HEK293 (cell line): ENCODE data around the gene SFPQ.

ENCODE experiments used
- GLI2 ChIP-seq: fragments of 450-650 bp; formaldehyde crosslinking; IDR thresholded peaks from 2 replicates; pipeline ENCODE4; 2017; ENCODE audit warnings: missing biosample characterization, missing genetic modification characterization, low read depth, borderline replicate concordance
- REST ChIP-seq: fragments of 450-650 bp; formaldehyde crosslinking; IDR thresholded peaks from 2 replicates; pipeline ENCODE4 v1.5.1; 2016; ENCODE audit warnings: missing biosample characterization, missing genetic modification characterization
- YY1 ChIP-seq: fragments of 450-650 bp; formaldehyde crosslinking; IDR thresholded peaks from 2 replicates; pipeline ENCODE4 v1.5.1; 2018; ENCODE audit warnings: missing biosample characterization, missing genetic modification characterization
- ZNF280C ChIP-seq: fragments of 450-650 bp; formaldehyde crosslinking; IDR thresholded peaks from 2 replicates; pipeline ENCODE4 v1.5.1; 2016; ENCODE audit warnings: missing biosample characterization, missing genetic modification characterization
- ZNF416 ChIP-seq: fragments of 450-650 bp; formaldehyde crosslinking; IDR thresholded peaks from 2 replicates; pipeline ENCODE4 v1.5.1; 2016; ENCODE audit warnings: missing biosample characterization, missing genetic modification characterization
- ZNF423 ChIP-seq: fragments of 450-650 bp; formaldehyde crosslinking; IDR thresholded peaks from 2 replicates; pipeline ENCODE4 v1.5.1; 2016; ENCODE audit warnings: missing biosample characterization, missing genetic modification characterization
- ZNF510 ChIP-seq: fragments of 450-650 bp; formaldehyde crosslinking; IDR thresholded peaks from 2 replicates; pipeline ENCODE4 v1.5.1; 2018; ENCODE audit warnings: mild to moderate bottlenecking, missing genetic modification characterization, missing biosample characterization; ENCODE audit not compliant: insufficient replicate concordance
- ZNF645 ChIP-seq: fragments of 450-650 bp; formaldehyde crosslinking; IDR thresholded peaks from 2 replicates; pipeline ENCODE4; 2016; ENCODE audit warnings: missing biosample characterization, missing genetic modification characterization
- ZSCAN4 ChIP-seq: fragments of 450-650 bp; formaldehyde crosslinking; IDR thresholded peaks from 2 replicates; pipeline ENCODE4 v1.5.1; 2017; ENCODE audit warnings: missing biosample characterization, missing genetic modification characterization
- TF ChIP-seq, protein P1 (sequence below): fragments of 450-650 bp; formaldehyde crosslinking; IDR thresholded peaks from 2 replicates; pipeline ENCODE4 v1.5.1; 2016; ENCODE audit warnings: missing biosample characterization, missing genetic modification characterization
- TF ChIP-seq, protein P2 (sequence below): fragments of 450-650 bp; formaldehyde crosslinking; IDR thresholded peaks from 2 replicates; pipeline ENCODE4 v1.5.1; 2016; ENCODE audit warnings: missing biosample characterization, missing genetic modification characterization

DNA sequence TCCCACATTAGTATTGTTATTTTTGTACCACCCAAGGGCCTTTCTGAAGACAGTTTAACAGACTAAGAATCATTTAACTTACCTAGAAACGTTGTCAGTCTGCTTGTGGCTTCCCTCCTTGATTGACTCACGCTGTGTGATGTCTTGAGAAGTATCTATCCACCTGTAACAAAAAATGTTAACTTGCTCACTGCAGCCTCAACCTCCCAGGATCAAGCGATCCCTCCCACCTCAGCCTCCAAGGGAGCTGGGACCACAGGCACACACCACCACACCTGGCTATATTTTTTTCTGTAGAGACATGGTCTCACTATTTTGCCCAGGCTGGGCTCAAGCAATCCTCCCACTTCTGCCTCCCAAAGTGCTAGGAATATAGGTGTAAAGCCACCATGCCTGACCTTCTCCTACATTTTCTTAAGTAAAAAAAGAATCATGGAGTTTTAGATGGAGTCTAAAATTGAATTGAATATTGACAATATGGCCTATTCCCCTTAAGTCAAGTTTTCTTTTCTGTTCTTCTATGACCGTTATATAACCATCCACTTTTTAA, 15.6 kb downstream of the SFPQ start:
- TF ChIP-seq ZNF416 (no peak), REST (no peak), YY1 (tag by site-specific recombination) (no peak), ZSCAN4 (tag by site-specific recombination) (no peak), ZNF510 (no peak), ZNF645 (tag by site-specific recombination) (no peak), ZNF280C (tag by site-specific recombination) (no peak), GLI2 (no peak), ZNF423 (tag by site-specific recombination) (no peak)
- TF ChIP-seq, protein P1, sequence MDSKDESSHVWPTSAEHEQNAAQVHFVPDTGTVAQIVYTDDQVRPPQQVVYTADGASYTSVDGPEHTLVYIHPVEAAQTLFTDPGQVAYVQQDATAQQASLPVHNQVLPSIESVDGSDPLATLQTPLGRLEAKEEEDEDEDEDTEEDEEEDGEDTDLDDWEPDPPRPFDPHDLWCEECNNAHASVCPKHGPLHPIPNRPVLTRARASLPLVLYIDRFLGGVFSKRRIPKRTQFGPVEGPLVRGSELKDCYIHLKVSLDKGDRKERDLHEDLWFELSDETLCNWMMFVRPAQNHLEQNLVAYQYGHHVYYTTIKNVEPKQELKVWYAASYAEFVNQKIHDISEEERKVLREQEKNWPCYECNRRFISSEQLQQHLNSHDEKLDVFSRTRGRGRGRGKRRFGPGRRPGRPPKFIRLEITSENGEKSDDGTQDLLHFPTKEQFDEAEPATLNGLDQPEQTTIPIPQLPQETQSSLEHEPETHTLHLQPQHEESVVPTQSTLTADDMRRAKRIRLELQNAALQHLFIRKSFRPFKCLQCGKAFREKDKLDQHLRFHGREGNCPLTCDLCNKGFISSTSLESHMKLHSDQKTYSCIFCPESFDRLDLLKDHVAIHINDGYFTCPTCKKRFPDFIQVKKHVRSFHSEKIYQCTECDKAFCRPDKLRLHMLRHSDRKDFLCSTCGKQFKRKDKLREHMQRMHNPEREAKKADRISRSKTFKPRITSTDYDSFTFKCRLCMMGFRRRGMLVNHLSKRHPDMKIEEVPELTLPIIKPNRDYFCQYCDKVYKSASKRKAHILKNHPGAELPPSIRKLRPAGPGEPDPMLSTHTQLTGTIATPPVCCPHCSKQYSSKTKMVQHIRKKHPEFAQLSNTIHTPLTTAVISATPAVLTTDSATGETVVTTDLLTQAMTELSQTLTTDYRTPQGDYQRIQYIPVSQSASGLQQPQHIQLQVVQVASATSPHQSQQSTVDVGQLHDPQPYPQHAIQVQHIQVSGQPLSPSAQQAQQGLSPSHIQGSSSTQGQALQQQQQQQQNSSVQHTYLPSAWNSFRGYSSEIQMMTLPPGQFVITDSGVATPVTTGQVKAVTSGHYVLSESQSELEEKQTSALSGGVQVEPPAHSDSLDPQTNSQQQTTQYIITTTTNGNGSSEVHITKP (tag by site-specific recombination): no peak
- TF ChIP-seq, protein P2, sequence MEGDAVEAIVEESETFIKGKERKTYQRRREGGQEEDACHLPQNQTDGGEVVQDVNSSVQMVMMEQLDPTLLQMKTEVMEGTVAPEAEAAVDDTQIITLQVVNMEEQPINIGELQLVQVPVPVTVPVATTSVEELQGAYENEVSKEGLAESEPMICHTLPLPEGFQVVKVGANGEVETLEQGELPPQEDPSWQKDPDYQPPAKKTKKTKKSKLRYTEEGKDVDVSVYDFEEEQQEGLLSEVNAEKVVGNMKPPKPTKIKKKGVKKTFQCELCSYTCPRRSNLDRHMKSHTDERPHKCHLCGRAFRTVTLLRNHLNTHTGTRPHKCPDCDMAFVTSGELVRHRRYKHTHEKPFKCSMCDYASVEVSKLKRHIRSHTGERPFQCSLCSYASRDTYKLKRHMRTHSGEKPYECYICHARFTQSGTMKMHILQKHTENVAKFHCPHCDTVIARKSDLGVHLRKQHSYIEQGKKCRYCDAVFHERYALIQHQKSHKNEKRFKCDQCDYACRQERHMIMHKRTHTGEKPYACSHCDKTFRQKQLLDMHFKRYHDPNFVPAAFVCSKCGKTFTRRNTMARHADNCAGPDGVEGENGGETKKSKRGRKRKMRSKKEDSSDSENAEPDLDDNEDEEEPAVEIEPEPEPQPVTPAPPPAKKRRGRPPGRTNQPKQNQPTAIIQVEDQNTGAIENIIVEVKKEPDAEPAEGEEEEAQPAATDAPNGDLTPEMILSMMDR (tag by site-specific recombination): no peak
